Mucosa of descending colon (tissue), 3 donors: Measurements from ENCODE around the gene CETN1. TPM values are rescaled to one million over a fixed set of nuclear protein-coding genes. Genes with fewer than 3 reads are reported as not detected.

Experiments
- ATAC-seq: fragments of 200-7000 bp; cut with Tn5 transposase; one replicate; pipeline ENCODE4 v1.9.1; 2020; ENCODE audit warnings: mild to moderate bottlenecking, moderate library complexity
- DNase-seq, 3 donors: peaks; one replicate each; pipeline ENCODE4 v3.0.0-alpha.2; 2020
- H3K36me3 ChIP-seq: fragments of 200-600 bp; one replicate; pipeline ENCODE4 v1.8.0; 2021; ENCODE audit warnings: low read depth, mild to moderate bottlenecking
- H3K4me1 ChIP-seq: fragments of 200-600 bp; one replicate; pipeline ENCODE4 v1.8.0; 2021; ENCODE audit warnings: low read depth, mild to moderate bottlenecking
- H3K4me3 ChIP-seq: fragments of 200-600 bp; one replicate; pipeline ENCODE4 v1.8.0; 2021; ENCODE audit warnings: mild to moderate bottlenecking
- H3K9me3 ChIP-seq: fragments of 200-600 bp; one replicate; pipeline ENCODE4 v1.8.0; 2021; ENCODE audit warnings: mild to moderate bottlenecking
- intact Hi-C, 2 donors: fragments of 100-400 bp; cut with DNase I in 1 of 2; cut with micrococcal nuclease in 1 of 2; formaldehyde crosslinking; loops; one replicate each; pipeline versions ENCODE4 v1.11.0 to v1.11.1; 2022; cut with DNase I, micrococcal nuclease
- total RNA-seq, 3 donors: library from RNA; stranded (reverse); fragmentation: NEBNext Ultra II Directional in 2 of 3; extraction: Animal tissue kit (Norgen Biotek cat#: 25700) in 2 of 3; gene quantifications; one replicate each; pipeline versions ENCODE4 v1.2.1 to v1.2.4, GENCODE V29; 2021 to 2023
- TF ChIP-seq, protein P1 (sequence below): fragments of 200-600 bp; IDR thresholded peaks from one replicate; pipeline ENCODE4 v1.8.0; 2022; ENCODE audit warnings: antibody characterized with exemption, mild to moderate bottlenecking
- donor health status: DM: no; HTN: no; CAD: no; lungs with moderate emphysema.
- donor health status: DM: no; HTN: no; CAD: no.
- donor health status: DM: no; HTN: yes; CAD: no.

The CETN1 gene
- total RNA-seq, 3 donors from 2014 or later, result not detected

GRCh38 chr18:616380-616995, 36.3 kb downstream of the CETN1 start:
- ATAC-seq (peak; percentile 58), DNase-seq (peak in 1 of 3 donors; percentile 15)
- H3K4me1 ChIP-seq, result no peaks in the 10 kb centered on the region
- no peak overlapping the region for H3K4me3 ChIP-seq
- intact Hi-C loops, result loop anchor here (10.0 kb wide), 2 partner anchors 322 to 332 kb away; no protein-coding TSS in a partner anchor
- H3K9me3 ChIP-seq, result no peaks in the 10 kb centered on the region
- no peaks in the 10 kb centered on the region for H3K36me3 ChIP-seq
- TF ChIP-seq, protein P1, sequence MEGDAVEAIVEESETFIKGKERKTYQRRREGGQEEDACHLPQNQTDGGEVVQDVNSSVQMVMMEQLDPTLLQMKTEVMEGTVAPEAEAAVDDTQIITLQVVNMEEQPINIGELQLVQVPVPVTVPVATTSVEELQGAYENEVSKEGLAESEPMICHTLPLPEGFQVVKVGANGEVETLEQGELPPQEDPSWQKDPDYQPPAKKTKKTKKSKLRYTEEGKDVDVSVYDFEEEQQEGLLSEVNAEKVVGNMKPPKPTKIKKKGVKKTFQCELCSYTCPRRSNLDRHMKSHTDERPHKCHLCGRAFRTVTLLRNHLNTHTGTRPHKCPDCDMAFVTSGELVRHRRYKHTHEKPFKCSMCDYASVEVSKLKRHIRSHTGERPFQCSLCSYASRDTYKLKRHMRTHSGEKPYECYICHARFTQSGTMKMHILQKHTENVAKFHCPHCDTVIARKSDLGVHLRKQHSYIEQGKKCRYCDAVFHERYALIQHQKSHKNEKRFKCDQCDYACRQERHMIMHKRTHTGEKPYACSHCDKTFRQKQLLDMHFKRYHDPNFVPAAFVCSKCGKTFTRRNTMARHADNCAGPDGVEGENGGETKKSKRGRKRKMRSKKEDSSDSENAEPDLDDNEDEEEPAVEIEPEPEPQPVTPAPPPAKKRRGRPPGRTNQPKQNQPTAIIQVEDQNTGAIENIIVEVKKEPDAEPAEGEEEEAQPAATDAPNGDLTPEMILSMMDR, result peak; percentile 21

DNA sequence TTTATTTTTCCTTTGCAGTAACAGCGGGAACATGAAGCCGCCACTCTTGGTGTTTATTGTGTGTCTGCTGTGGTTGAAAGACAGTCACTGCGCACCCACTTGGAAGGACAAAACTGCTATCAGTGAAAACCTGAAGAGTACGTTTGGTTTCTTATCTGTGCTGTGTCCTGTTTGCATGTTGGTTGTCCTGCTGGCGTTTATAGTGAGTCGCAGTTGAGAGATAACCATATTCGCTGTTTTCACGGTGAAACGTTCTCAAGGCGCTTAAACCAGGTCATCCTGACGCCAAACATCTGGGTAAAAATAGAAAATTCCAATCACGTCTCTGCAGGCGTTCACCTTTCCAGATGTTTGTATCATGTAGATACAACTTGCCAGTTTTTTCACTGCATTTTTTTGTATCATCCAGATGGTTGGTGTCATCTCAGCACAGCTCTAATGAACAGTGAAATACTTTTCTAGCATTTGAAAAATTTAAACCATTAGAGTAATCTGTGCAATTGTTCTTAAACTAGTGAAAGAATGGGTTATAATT, 37.9 kb downstream of the CETN1 start:
- Histone ChIP-seq H3K36me3 (no peaks in the 10 kb centered on the region), H3K4me3 (no peak overlapping the region), H3K4me1 (no peaks in the 10 kb centered on the region), H3K9me3 (no peaks in the 10 kb centered on the region)
- no peak for DNase-seq
- ATAC-seq, result no peak
- TF ChIP-seq, protein P1, result no peak
- intact Hi-C loops, result loop anchor here (10.0 kb wide), 2 partner anchors 323 to 333 kb away; no protein-coding TSS in a partner anchor

DNA sequence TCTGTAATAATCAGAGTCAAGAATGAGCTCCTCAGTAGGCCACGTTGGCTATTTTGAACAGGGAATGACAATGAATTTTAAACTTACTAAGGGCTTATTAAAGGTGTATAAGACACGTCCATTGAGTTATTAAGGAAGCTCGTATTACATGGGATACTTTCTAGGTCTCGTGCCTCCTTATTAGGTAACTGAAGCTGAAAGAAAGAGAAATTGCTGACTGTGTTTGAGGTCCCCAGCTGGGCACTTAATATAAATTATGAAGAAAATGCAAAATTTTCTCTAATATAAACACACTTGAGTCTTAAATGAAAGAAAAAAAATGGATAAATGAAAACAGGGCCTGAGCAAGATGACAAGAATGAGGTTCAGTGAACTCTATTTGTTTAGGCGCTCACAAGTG, 38.4 kb downstream of the CETN1 start:
- no peaks in the 10 kb centered on the region for H3K9me3 ChIP-seq
- DNase-seq (no peak), ATAC-seq (no peak)
- intact Hi-C loops, result loop anchor here (10.0 kb wide), 2 partner anchors 324 to 334 kb away; no protein-coding TSS in a partner anchor
- H3K4me3 ChIP-seq, result no peak overlapping the region
- TF ChIP-seq, protein P1, result no peak
- H3K4me1 ChIP-seq, result no peaks in the 10 kb centered on the region
- no peaks in the 10 kb centered on the region for H3K36me3 ChIP-seq

DNA sequence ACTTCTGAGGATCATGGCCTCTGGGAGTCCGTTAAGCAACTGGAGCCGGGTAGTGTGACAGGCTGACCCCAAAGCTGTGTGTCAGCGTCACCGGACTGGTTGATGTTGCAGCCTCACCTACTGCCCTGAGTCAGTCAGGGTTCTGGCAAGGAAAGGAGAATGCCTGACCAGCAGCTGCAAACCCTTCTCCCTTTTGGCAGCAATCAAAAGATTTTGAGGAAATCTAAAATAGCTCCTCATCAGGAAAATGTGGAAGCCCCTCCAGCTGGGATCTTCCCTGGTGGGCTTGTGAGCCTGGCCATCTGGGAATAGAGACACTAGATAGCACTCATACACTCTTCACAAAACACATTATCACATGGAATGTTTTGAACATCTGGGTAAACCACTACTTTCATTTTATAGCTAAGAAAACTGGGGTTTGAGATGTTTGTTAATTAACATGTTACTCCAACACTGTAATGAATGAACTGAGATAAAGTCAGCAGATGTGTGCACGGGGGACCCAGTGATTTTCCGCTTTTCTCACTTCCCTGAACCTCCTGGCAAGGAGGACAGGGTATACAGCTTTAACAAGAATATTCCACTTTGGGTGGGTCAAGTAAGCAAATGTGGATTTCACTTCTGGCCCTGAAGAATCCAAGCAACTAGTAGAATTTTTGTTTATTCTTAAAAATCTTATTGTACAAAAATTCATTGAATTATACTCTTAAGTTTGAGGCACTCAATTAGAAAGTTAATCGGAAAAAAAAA, 41.3 kb downstream of the CETN1 start:
- intact Hi-C loops, result loop anchor here (10.0 kb wide), 1 partner anchor 213 kb away; no protein-coding TSS in a partner anchor
- ATAC-seq, result no peak
- Histone ChIP-seq H3K36me3 (no peaks in the 10 kb centered on the region), H3K4me3 (no peak overlapping the region), H3K4me1 (no peaks in the 10 kb centered on the region), H3K9me3 (no peaks in the 10 kb centered on the region)
- TF ChIP-seq, protein P1, result no peak
- no peak for DNase-seq

GRCh38 chr18:622289-622688, 42.1 kb downstream of the CETN1 start:
- H3K9me3 ChIP-seq, result no peaks in the 10 kb centered on the region
- intact Hi-C loops, result loop anchor here (10.0 kb wide), 1 partner anchor 213 kb away; no protein-coding TSS in a partner anchor
- TF ChIP-seq, protein P1, result no peak
- H3K4me1 ChIP-seq, result no peaks in the 10 kb centered on the region
- ATAC-seq (no peak), DNase-seq (no peak)
- H3K4me3 ChIP-seq, result no peak overlapping the region
- no peaks in the 10 kb centered on the region for H3K36me3 ChIP-seq
